Endodermal cell (in vitro differentiated cells): ENCODE data around the gene DAGLA. TPM values are rescaled to one million over a fixed set of nuclear protein-coding genes. Genes with fewer than 3 reads are reported as not detected.

Source experiments
- DNase-seq: peaks from one replicate; pipeline ENCODE4 v3.0.0-alpha.2; 2017
- H3K27ac ChIP-seq: 2 replicates; pipeline ENCODE4 v1.5.1; 2013; ENCODE audit warnings: mild to moderate bottlenecking, low read depth, low read length, moderate library complexity
- H3K27me3 ChIP-seq: 2 replicates; pipeline ENCODE4 v1.6.1; 2013; ENCODE audit warnings: mild to moderate bottlenecking, low read length, moderate library complexity; ENCODE audit not compliant: insufficient read depth, control insufficient read depth, poor library complexity, severe bottlenecking
- H3K36me3 ChIP-seq: 2 replicates; pipeline ENCODE4 v1.7.0; 2013; ENCODE audit warnings: mild to moderate bottlenecking, low read length, moderate library complexity; ENCODE audit not compliant: control insufficient read depth, insufficient read depth
- H3K4me1 ChIP-seq: one replicate; pipeline ENCODE4 v1.7.0; 2013; ENCODE audit warnings: low read length; ENCODE audit not compliant: control insufficient read depth, insufficient read depth
- H3K4me3 ChIP-seq: 2 replicates; pipeline ENCODE4 v1.5.1; 2013; ENCODE audit warnings: mild to moderate bottlenecking, low read length, moderate library complexity
- H3K9ac ChIP-seq: 2 replicates; pipeline ENCODE4 v1.6.1; 2013; ENCODE audit warnings: mild to moderate bottlenecking, low read length, moderate library complexity; ENCODE audit not compliant: poor library complexity, severe bottlenecking; ENCODE audit errors: extremely low read depth
- H3K9me3 ChIP-seq: 2 replicates; pipeline ENCODE4 v1.6.1; 2013; ENCODE audit warnings: mild to moderate bottlenecking, low read length, moderate library complexity; ENCODE audit not compliant: control insufficient read depth
- H3K27ac Mint-ChIP-seq: 2 replicates; pipeline ENCODE4 v1.8.0; 2020; ENCODE audit warnings: mixed read lengths
- H3K27me3 Mint-ChIP-seq: 2 replicates; pipeline ENCODE4 v1.8.0; 2021; ENCODE audit warnings: mild to moderate bottlenecking, mixed read lengths; ENCODE audit not compliant: insufficient read depth
- H3K36me3 Mint-ChIP-seq: 2 replicates; pipeline ENCODE4 v1.8.0; 2020; ENCODE audit warnings: low read depth, mixed read lengths
- H3K4me1 Mint-ChIP-seq: 2 replicates; pipeline ENCODE4 v1.8.0; 2020; ENCODE audit warnings: mixed read lengths
- H3K4me3 Mint-ChIP-seq: 2 replicates; pipeline ENCODE4 v1.8.0; 2020; ENCODE audit warnings: mild to moderate bottlenecking, moderate library complexity, mixed read lengths
- H3K9me3 Mint-ChIP-seq: 2 replicates; pipeline ENCODE4 v1.8.0; 2020; ENCODE audit warnings: mild to moderate bottlenecking, mixed read lengths
- WGBS, 2 experiments: methylation state at CpG; one replicate each; pipeline versions ENCODE4 v1.1.5 to v1.1.7; 2013; ENCODE audit warnings: missing lambda C conversion rate in 2 of 2, mixed read lengths in 1 of 2; ENCODE audit not compliant: insufficient coverage in 1 of 2, insufficient read length in 1 of 2; 5-methylcytosine and 5-hydroxymethylcytosine counted together
- total RNA-seq, 2 donors: library from RNA; stranded (reverse); fragmentation: NEBNext Ultra II Directional in 1 of 2; extraction: Animal tissue kit (Norgen Biotek cat#: 25700) in 1 of 2; gene quantifications; 2 replicates in 1 of 2; 3 replicates in 1 of 2; pipeline ENCODE4 v1.2.1, GENCODE V29; 2021
- TF ChIP-seq, protein P1 (sequence below): fragments of 200-600 bp; sonication (generic); conservative IDR thresholded peaks from 2 replicates; pipeline ENCODE4 v1.5.0; 2021; ENCODE audit warnings: antibody characterized with exemption, mild to moderate bottlenecking

Gene DAGLA
- total RNA-seq, 2 donors from 2014 or later, result 5.6 to 8.7 TPM

DNA sequence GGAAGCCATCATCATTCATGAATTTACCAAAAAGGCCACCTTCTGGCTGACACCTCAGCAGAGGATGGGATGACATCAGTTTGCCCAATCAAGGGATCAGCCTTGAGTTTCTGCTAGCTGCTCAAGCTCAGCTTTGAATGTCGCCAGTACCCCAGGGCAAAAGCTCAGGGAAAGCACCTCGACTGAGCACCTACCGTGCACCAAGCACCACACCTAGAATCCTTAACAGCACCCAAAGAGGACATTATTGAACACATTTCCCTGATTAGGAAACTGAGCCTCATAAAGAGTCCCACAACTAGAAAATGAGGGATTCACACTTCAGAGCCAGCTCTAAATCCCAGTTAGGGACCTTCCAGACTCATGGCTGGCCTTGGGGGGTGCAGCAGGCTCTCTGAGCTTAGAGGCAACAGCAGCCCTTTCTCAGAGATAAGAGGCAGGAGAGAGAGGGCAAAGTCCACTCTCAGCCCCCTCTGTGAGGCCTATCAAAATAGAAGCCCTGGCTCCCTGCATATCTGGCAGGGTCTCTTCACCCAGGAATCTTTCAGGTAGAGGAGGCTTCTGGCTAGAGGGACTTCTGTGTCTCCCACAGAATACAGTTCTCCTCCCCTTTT lies 13.4 kb upstream of the DAGLA start:
- H3K27me3 Mint-ChIP-seq, result peaks cover 2% of the 10 kb centered on the region
- peak; percentile 73 for DNase-seq

DNA sequence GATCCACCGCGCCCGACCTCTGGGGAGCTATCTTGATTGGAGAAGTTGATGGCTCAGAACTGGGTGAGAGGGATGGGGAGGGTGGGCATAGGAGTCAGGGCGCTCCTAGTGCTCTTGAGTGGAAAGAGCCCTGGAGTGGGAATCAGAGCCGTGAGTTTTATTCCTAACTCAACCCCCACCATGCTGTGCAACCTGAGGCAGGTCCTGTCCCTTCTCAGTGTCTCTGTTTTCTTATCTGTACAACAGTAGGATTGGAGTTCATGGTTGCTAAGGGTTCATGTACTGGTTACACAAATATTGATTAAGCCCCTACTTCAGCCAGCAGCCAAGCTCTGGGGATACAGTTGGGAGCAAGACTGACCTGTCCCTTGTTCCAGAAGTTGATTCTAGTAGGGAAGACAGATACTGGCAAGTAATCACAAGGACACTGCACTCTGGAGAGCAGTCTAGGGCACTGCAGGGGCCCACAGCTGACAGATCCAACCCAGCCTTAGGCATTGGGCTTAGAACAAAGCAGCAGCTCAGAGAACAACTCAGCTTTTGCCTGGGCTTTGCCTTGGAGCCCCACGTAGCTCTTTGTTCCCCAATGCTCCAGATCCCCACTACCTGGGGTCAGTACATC lies 12.4 kb upstream of the DAGLA start:
- Mint-ChIP-seq H3K27me3 (peaks cover 2% of the 10 kb centered on the region), H3K4me1 (peaks cover 25% of the 10 kb centered on the region), H3K4me3 (peak overlapping the region; percentile 65), H3K36me3 (peaks cover 15% of the 10 kb centered on the region), H3K27ac (peak overlapping the region; percentile 85), H3K9me3 (peaks cover 3% of the 10 kb centered on the region)
- DNase-seq, result no peak
- TF ChIP-seq, protein P1, sequence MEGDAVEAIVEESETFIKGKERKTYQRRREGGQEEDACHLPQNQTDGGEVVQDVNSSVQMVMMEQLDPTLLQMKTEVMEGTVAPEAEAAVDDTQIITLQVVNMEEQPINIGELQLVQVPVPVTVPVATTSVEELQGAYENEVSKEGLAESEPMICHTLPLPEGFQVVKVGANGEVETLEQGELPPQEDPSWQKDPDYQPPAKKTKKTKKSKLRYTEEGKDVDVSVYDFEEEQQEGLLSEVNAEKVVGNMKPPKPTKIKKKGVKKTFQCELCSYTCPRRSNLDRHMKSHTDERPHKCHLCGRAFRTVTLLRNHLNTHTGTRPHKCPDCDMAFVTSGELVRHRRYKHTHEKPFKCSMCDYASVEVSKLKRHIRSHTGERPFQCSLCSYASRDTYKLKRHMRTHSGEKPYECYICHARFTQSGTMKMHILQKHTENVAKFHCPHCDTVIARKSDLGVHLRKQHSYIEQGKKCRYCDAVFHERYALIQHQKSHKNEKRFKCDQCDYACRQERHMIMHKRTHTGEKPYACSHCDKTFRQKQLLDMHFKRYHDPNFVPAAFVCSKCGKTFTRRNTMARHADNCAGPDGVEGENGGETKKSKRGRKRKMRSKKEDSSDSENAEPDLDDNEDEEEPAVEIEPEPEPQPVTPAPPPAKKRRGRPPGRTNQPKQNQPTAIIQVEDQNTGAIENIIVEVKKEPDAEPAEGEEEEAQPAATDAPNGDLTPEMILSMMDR, result peak; percentile 42
- Histone ChIP-seq H3K36me3 (no peaks in the 10 kb centered on the region), H3K9ac (peak overlapping the region; percentile 51), H3K27ac (no peak overlapping the region), H3K9me3 (no peaks in the 10 kb centered on the region), H3K27me3 (no peaks in the 10 kb centered on the region), H3K4me3 (peak overlapping the region; percentile 75), H3K4me1 (peaks cover 11% of the 10 kb centered on the region)
- 89 to 92% methylated on average over 3 to 6 of the region's 6 CpGs for WGBS, 2 experiments

More for the DNA sequence above, 13.4 kb upstream of the DAGLA start:
- Histone ChIP-seq H3K27me3 (no peaks in the 10 kb centered on the region), H3K4me1 (peaks cover 11% of the 10 kb centered on the region), H3K9me3 (no peaks in the 10 kb centered on the region), H3K27ac (no peak overlapping the region), H3K9ac (peak overlapping the region; percentile 51), H3K4me3 (peak overlapping the region; percentile 75), H3K36me3 (no peaks in the 10 kb centered on the region)
- H3K27ac Mint-ChIP-seq, result peak overlapping the region; percentile 85
- TF ChIP-seq, protein P1, result no peak
- WGBS, 2 experiments, result 80 to 94% methylated on average over 1 to 3 of the region's 3 CpGs
- peaks cover 25% of the 10 kb centered on the region for H3K4me1 Mint-ChIP-seq
- H3K36me3 Mint-ChIP-seq, result peaks cover 15% of the 10 kb centered on the region
- peak overlapping the region; percentile 65 for H3K4me3 Mint-ChIP-seq
- H3K9me3 Mint-ChIP-seq, result peaks cover 3% of the 10 kb centered on the region

DNA sequence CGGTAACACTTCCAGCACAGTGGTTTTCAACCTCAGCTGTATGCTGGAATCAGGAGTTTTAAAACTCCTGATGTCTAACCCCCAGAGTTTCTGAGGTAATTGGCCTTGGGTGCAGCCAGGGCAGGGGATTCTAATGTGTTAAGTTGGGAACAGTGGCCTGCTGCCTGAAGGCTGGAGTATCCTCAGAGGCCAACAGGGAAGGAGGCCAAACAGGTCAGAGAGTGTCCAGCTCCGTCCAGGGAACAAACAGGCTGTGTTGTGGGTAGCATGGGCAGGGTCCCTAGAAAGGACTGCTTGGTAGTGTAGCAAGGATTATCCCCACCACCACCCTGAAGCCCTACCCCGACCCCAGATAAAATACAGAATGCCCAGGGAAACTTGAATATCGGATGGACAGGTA lies 10.8 kb upstream of the DAGLA start:
- Histone ChIP-seq H3K9me3 (no peaks in the 10 kb centered on the region), H3K9ac (no peak overlapping the region), H3K4me1 (peaks cover 11% of the 10 kb centered on the region), H3K27ac (no peak overlapping the region), H3K4me3 (no peak overlapping the region), H3K27me3 (no peaks in the 10 kb centered on the region), H3K36me3 (no peaks in the 10 kb centered on the region)
- TF ChIP-seq, protein P1, result no peak
- peaks cover 25% of the 10 kb centered on the region for H3K4me1 Mint-ChIP-seq
- peak overlapping the region; percentile 12 for H3K4me3 Mint-ChIP-seq
- DNase-seq, result no peak
- peaks cover 3% of the 10 kb centered on the region for H3K9me3 Mint-ChIP-seq
- no peak overlapping the region for H3K27ac Mint-ChIP-seq
- WGBS, 2 experiments, result 88 to 95% methylated on average over 2 to 4 of the region's 4 CpGs
- peaks cover 15% of the 10 kb centered on the region for H3K36me3 Mint-ChIP-seq
- H3K27me3 Mint-ChIP-seq, result peaks cover 2% of the 10 kb centered on the region
